HG03097 (cell line): Measurements from ENCODE around the gene TMA7B.

Experiments used
- ATAC-seq: cut with Tn5 transposase; IDR thresholded peaks from one replicate; pipeline ENCODE4 v1.9.1; 2021; ENCODE audit not compliant: unreplicated experiment, low FRiP score

TMA7B gene

DNA sequence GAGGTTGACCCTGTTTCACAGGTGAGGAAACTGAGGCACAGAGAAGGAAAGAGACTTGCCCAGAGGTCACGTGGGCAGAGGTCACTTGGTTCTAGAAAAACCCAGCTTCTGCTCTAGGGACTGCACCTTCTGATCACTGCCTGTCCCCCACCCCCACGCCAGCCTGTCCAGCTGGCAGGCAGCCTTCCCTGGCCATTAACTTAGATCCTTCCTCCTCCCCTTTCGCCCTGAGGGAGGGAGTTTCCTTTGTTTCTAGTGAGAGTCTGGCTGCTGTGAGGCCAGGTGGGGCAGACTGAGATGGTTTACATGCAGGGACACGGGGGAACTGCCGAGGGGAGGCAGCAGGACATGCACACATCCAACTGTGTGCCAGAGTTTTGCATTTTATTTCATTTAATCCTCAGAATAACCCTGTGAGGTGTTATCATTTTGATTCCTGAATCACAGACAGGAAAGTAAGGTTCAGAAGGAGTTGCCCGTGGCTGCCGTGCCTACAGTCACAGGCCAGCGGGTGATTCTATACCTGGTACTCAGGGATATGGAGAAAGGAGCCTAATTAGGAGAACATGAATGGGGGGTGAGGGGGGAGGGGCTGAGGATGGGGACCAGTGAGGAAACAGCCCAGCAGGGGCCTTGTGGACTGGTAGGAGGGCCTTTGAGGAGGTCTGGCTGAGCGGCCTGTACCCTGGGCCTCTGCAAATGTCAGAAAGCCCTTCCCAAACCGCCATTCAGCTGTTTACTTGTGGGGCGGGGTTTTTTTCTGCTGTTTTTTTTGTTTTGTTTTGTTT lies 37.9 kb downstream of the TMA7B start:
- no peak for ATAC-seq

DNA sequence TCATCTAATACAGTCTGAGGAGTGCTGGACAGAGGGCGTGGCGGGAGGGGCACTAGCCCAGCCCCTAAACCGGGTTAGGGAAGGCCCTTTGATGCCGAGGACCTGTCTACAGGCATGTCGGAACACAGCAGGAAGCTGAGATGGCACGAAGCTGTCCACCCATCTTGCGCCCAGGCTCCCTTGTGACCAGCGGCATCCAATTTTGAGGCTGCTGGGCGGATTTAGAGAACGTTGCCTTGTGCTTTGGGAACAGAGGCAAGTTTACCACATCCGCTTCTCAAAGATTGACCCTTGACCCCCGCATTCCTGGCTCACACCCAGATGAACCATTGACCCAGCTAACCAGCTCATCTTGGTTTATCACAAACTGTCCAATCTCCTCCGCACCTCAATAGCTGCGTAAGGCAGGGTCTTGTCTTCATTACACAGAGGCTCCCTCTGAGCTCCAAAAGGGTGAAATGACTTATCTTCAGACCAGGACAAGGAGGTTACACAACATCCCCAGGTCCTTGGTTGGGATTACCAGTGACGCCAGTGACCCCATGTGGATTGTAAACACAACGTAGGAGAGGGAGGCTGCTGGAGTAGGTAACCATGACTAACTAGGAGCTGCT lies 39.1 kb downstream of the TMA7B start:
- ATAC-seq, result no peak

GRCh38 chr22:40000171-40000570 lies 40.0 kb downstream of the TMA7B start:
- ATAC-seq, result no peak

- no peak for ATAC-seq
Measured at GRCh38 chr22:40001106-40001505, 40.9 kb downstream of the TMA7B start.

DNA sequence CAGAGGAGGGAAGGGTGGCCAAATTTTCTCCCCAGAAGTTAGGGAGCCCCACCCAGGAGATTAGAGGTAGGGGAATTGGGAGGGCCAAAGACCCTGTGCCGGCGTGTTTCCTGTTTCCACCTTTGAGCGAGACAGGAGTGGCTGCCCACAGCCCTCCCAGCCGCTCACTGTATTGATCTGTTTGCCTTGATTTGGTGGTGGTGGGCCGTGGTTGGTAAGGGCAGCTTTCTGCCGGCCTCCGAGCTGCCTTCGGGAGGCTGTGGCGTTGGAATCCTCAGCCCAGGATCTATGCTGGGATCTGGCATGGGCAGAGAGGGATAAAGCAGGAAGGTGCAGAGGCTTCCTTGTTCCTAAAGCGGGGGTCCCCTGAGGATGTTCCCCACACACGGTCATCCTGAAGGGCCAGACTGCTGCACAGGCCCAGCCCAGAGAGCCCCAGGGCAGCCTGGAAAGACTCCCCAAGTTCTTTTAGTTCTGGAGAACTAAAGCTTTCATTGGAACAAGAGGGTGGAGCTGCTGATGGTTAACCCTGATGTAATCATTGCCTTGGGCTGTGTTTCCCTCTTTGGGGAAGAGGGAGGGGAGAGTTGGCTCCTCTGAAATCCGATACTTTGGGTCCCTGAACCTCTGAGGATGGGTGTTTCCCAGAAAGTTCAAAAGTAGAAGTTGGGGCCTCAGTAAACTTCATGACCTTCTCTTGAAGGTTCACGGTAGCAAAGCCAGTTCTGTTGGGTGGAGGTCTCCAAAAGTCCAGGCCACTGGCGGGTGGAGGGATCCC lies 41.8 kb downstream of the TMA7B start:
- no peak for ATAC-seq

DNA sequence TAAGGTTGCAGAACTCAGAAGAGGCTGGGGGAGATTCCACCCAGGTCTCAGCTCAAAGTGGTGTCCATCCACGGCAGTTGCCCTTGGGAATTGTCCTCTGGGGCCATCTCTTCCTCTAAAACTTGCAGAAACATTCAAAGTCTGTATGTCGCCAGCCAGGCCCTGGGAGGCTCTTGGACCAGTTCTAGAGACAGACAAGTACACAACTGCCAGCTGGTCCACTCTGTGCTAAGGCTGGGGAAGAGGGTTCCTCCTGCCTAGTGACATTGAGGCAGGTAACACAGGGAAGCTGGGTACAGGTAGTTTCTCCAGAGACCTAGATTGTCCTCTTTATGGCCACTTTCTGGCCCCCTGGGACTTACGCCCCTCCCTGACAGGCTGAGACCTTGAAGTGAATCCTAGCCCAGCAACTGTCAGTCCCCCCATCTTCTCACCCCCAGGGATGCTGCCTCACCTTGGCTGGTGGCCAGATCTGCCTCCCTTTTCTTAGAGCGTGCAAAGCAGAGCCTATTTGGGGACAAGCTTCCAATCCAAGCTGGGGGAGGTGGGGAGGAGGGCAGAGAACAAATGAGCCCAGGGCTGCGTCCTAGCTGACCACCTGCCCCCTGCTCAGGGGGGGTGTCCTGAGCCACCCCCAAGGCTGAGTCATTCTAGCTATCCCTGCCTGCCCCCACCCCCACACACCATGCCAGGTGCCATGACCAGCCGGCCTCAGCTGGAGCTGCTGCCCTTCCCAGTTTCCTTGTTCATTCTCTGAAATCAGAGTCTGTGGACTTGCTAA lies 42.9 kb downstream of the TMA7B start:
- no peak for ATAC-seq

DNA sequence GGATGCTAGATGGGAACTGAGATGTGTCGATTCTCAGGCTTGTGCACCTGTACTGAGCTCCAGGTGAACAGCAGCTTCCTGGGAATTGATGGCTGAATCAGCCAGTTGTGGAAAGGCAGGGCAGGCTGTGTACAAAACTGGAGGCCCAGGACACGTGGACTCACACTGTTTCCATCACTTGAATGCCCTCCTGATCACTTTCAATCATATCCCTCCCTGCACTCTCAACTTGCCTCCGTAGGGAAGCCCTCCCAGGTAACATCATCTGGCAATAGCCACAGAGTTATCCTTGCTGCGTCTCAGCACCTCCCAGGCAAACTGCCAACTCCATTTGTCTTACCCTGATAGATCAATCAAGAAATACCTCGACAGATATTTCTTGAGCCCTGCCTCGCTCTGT lies 44.6 kb downstream of the TMA7B start:
- ATAC-seq, result no peak

GRCh38 chr22:40006641-40007040 lies 46.4 kb downstream of the TMA7B start:
- ATAC-seq, result no peak

DNA sequence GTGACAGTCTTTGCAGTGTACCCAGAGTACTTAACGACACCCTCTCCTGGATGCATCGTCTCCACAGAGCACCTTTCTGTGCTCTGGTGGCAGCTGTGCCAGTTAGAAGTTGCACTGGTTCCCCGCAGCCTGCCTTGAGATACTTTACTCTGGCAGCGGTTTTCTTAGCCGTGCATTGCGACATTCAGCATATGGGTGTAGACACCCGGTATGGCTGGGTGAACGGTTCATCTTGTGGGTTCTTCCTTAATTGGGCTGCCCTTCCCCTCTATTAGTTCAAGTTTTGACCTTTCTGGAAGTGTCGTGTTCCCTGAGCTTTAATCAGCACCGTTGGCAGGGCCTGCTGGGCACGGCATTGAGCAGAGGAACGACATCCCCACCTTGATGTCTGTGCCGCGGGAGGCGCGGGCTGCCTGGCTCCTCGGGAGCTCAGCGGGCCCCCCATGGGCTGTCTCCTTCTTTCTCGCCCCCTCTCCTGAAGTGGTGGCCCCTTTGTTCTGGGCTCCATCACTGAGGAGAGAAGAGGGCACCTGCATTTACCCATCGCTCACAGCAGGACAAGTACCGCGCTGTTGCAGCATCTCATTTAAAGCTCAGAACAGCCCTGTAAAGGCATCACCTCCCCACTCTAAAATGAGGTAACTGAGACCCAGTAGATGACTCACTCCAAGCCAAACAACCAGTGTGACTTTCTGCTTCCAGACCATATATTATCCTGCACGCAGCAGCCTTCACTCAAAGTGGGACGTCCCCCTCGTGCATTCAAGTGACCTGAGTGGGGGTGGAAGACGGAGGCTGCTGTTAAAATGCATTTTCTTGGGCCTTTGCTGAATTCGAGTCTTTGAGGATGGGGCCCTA lies 47.9 kb downstream of the TMA7B start:
- no peak for ATAC-seq

DNA sequence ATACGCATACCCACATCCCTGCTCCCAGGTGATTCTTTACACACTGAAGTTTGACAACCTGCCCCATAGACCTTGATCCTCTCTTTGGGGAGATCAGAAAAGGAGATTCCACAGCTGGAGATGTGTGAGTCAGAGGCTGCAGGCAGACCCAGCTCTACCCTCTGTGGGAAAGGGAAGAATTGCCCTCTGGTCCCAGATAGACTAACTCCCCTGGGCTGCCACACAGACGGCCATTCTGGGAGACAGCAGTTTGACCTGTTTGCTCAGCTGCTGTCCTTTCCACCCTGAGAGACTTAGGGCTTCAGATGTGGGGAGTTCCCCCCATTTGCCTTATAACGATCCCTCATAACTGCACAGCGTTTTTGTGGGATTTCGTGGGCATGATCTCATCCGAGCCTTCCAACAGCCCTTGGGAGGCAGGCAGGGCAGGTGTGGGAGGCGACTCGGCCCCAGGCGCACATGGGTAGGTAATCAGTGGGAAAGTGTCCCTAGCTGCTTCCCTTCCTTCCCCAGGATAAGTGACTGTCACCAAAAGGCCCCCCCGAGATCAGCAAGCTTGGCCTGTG lies 48.6 kb downstream of the TMA7B start:
- no peak for ATAC-seq

DNA sequence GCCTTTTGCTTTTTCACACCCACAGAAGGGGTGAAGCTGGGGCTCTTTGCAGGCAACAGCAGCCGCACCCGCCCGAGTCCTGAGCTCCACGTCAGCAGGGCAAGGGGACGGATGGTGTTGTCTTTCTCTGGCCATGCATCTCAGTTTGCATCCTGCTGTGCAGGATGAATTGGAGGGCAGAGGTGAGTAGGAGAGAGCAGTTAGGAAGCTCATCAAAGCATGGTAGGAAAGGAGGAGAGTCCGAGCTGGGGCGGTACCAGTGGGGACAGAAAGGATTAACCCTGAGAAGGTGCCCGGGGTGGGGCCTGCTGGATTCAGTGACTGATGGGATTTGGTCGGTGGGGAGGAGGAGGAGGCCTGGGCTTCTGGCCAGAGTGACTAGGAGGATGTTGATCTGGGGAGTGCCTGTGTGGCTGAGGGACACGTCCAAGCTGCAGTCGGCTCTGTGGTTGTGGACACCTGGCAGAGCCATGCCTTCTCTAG lies 49.1 kb downstream of the TMA7B start:
- ATAC-seq, result no peak

- no peak for ATAC-seq
Measured at GRCh38 chr22:40009951-40010671, 49.9 kb downstream of the TMA7B start.

DNA sequence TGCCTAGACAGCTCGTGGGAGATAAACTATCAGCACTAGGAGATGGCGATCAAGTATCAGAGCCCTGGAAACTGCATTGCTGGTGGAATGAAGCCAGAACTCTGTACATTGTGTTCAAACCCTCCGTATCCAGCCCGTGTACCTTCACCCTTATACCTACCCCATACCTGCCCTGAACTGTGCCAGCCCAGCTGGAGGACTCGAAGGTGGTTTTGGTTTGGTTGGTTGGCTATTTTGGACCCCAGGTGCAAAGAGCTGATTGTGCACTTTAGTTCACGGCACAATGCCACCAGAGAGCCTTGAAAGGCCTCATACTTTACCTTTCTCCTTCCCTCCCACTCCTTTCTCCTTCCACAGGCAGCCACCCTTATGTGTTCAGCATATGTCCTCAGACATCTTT lies 50.5 kb downstream of the TMA7B start:
- ATAC-seq, result no peak
